GM19238 (cell line): ENCODE data around the gene DENND1A.
"Not testable (repeated sequence)": the region's sequence is repeated elsewhere in the genome, so short reads cannot be mapped to it uniquely, and the experiment has no call there.

Experiments
- DNase-seq: peaks from one replicate; pipeline ENCODE4 v3.0.0; 2011; ENCODE audit warnings: low spot score; ENCODE audit not compliant: insufficient read length

Gene DENND1A

GRCh38 chr9:123398938-123399337 is 531.0 kb downstream of the DENND1A start:
- not testable (repeated sequence) for DNase-seq

DNA sequence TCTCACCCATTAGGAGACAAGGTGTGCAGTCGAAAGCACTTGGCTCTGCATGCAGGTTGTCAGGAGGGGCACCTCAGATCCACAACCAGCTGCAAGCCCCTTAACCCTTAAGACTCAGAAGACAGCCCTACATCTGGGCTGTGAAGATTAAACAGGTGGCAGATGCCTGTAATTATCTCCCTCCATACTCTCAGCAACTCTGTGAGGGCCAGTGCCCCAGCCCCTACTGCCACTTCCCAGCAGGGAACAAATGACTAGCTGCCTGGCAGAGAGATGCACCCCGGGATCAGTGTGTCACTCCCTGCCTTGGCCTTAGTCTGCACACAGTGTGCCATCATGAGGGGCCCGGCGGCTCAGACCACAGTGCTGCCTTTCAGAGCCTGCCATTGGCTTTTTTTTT is 532.0 kb downstream of the DENND1A start:
- DNase-seq, result no peak

DNA sequence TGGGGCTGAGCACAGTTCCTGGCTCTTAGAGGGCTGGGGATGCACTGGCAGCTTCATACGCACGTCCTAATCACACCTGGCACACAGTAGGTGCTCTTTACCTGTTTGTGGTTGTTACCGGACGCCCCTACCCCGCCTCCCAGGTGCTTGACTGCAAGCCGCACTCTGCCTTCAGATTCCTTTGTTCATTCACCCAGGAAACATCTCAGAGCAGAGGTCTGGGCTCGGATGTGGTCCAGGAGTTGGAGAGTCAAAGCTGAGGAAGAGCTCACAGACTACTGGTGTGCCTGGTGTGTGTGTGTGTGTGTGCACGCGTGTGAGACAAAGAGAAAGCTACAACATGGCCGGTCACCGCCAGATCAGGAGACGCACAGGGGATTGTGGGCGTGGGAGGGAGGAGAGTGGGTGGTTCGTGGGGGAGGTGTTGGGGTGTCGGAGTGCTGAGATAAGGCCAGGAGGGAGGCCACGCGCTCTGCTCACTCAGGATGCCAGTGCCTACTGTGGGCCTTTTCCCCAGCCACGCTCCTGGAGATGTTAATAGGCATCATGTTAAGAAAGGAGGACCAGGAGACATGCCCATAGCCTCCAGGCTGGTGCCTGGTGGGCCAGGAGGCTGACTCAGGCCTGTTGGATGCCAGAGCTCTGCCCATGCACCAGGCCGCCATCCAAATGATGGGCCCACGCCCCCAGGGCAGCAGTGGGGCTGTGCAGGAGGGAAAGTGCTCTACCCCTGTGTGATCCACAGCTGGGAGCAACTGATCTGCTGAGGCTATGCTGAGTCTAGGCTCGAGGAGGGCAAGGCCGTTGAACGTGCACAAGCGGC is 534.0 kb downstream of the DENND1A start:
- no peak for DNase-seq

DNA sequence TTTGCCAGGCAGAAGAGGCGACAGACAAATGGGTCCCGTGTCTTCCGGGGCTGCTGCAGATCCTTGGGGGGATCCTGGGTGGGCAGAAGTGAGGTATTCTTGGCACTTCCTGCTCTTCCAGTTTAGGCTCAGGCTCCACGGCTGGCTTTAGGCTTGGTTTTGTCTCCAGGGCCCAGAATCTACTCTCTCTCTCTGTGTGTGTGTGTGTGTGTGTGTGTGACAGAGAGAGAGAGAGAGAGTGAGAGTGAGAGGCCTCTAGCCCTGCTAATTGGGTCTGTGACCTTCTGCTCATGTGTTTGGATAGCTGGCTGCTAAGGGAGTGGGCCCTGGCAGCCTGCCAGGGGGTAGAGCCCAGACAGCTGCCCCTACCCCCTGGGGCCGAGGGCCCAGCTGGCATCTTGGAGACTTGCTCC is 534.6 kb downstream of the DENND1A start:
- DNase-seq, result no peak

GRCh38 chr9:123394291-123395235 is 535.4 kb downstream of the DENND1A start:
- no peak for DNase-seq

DNA sequence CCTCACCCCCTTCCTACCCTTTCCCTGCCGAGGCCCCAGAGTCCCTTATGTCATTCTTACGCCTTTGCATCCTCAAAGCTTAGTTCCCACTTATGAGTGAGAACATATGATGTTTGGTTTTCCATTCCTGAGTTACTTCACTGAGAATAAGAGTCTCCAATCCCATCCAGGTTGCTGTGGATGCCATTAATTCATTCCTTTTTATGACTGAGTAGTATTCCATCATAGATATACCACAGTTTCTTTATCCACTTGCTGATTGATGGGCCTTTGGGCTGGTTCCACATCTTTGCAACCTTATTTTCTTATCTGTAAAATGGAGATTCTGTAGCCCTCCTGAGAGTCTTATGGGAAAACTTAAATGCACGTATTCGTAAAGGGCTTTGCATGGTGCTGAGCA is 537.1 kb downstream of the DENND1A start:
- DNase-seq, result no peak

DNA sequence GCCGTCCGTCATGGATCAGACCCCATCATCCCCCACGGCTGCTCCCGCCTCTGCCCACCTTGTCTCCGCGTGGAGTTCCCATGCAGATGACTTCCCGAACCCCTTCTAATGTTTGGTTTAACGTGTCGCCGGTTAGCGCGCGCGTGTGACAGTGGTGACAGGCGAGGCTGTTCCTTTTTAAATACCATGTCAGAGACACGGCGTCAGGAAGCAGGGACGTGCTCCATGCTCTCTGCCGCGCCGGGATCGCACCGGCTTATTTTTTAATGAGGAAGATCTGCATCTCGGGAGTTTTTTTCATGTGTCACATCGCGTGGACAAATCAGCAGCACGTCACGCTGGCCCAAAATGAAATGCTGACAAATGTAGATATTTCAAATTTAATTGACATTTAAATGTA is 538.0 kb downstream of the DENND1A start:
- DNase-seq, result no peak

DNA sequence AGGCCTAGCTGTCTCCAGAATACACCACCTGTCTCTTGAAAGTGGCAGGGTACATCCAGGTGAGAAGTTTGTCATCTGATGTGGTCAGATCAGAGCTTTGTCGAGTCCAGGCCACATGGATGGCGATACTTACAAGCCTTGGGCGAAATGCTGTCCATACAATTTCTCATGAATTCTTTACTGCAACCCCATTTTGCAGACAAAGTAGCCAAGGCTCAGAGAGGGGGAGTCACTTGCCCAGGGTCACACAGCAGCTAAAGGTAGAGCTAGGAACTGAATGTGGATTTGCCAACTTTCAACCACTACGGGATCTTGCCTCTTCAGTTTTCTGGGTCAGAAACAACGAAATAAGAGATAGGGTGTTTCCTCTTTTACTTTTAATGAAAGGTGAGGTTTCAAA is 538.7 kb downstream of the DENND1A start:
- no peak for DNase-seq

DNA sequence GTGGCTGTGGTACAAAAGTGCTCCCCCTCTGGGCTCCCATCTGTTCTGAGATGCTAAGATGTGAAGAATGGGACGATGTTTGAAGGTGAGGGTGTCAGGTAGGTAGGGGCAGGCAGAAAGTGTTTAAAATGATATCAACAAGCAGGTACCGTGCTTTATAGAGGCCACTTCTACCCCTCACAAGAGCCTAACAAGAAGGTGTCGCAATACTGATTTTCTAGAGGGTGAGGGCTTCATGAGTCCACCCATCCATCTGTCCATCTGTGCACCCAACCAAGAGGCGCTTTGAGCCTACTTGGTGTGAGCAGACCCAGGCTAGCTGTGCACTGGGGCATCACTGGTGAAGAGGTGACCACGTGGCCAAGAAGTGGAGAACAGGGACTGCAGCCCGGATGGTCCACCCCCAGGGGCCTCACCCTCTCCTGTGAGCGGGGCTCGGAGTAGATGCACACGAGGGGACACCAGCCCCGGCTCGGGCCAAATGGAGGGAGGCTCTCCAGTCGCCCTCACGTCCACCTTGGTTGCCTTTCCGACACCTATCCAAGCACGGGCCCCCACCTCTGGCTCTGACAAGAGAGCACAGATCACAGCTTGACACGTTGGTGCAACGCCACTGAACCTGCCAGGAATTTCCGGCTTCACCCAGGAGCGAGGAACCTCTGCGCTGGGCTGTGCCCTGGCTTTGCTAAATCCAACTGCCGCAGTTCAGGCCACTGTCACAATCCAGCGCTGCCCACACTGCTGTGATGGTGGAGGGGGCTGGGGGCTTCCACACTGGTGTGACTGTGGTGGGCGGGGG is 539.4 kb downstream of the DENND1A start:
- DNase-seq, result no peak

DNA sequence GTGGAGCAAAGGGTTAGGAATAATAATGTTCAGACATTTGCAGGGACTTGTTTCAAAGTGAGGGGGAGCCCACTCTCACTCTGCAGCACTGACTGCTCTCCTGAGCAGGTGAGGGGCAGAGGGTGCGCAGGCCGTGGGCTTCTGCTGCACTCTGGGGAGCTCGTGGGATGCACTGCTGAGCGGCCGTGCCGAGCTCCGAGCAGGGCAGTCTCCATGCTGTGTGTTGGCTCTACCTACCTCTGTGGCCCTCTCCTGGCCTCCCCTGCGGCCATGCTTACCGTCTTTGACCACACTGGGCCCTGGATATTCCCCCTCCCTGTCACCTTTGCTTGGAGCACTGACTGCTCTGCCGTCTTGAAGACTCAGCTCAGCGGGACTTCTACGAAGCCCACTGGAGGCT is 540.2 kb downstream of the DENND1A start:
- DNase-seq, result no peak

- DNase-seq, result no peak
Observed at GRCh38 chr9:123389070-123389469, 540.9 kb downstream of the DENND1A start.

DNA sequence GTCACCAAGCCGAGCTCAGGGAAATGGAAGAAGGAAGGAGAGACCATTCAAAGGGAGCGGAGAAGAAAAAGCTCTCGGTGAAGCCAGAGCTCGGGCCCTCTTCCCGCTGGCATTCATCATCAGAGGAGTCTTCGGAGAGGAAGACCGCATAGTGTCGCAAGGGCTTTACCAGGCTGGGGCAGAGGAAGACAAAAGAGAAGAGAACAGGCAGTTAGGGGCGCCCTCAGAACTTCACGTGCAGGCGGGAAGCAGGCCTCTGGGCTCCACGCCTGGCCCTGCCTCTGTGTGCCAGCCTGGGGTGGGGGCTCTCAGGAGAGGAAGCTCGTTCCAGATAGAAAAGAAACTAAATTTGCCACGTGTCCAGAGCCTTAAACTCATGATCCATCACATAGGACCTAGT is 542.2 kb downstream of the DENND1A start:
- no peak for DNase-seq

DNA sequence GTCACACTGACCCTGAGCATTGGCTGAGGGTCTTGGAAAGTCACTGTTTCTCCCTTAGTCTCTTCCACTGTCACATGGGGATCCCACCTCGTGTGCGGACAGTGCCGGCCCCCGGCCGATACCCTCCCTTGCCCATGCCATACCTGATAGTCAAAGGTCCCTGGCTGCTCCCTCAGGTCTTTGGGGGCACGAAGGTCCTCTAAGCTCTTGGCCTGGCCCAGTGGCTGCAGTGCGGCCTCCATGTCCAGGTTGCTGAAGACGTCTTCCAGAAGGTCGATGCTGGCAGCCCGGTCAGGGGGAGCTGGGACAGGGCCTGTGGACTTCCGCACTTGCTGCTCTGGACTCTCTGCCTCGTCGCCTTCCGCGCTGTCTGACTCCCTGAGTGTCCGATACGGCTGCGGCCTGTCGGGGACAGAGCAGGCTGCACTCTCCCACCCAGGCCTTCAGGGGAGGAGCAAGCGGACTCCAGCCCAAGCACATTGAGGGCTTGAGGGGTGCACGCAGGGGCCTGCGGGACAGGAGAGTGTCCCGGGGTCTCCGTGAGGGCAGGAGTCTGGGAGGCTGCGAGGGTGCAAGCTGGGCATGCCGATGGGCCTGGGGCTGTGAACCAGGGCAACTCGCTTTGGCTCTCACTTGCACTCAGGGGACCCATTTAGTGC is 546.3 kb downstream of the DENND1A start:
- no peak for DNase-seq

DNA sequence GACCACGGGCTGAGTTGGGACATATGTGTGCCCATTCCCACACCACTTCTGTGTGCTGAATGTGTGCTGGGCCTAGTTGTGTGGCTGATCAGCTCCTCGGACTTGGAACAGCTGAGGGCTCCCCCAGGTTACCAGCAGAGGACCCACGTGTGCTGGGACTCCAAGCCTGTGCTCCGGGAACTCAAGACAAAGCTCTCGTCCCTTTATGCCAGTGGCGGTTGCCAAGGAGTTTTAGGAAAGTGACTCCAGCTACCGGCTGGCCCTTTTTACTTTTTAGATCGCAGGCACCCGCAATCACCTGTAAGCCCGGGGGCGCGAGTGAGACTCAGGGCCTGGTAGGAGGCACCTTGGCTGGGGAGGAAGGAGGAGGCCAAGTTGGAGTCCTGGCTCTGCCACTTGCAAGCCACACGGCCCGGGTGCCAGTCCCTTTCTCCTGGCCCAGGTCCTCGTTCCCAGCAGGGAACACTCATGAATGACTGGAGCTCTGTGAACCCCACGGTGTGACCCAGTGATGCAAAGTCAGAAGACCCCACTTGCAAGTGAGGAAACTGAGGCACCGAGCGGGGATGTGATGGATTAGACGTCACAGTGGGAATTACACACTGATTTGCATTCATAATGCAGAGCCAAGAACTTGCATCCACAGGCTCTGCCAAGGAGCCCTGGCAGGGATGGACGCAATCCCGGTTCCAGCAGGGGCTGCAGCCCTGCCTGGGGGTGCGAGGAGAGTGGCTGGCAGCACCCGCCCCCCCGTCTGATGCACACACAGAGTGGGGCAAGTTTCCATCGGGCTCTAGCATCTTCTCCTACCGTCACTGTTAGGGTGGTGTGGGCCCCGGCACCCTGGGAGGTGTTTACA is 547.0 kb downstream of the DENND1A start:
- no peak for DNase-seq

DNA sequence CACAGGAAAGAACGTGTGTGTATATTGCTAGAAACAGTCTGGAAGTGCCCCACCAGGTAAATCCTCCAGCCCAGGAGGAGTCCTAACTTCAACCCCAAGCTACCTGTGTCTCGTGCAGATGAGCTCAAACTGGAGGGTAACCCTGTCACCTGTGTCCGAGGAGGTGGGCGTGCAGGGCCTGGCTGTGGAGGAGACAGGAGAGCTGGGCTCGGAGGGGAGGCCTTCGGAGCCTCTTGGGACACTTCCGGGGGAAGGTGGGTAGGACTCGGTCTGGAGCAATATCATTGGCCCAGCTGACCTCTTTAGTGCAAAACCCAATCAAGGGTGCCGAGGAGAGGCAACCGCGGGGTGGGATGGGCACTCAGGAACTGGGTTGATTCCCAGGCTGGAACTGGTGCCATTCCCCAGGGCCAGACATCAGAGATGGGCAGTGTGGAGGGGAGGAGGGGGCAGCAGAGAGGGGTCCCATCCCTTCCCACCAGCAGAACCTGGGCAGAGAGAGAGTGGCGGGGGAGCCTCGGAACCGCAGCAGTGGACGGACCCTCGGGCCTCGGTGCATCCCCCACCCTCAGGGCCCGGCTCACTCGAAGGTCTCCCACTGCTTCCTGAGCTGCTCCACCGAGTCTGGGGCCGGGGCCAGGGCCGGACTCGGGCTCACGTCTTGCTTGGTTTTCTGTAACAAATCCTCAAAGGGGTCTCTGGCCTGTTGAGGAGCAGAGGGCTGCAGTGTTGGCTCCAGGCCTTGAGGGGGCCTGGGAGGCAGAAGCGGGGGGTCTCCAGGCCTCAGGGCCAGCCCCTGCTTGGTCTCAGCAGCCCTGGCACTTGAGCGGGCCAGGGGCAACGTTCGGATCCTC is 548.8 kb downstream of the DENND1A start:
- no peak for DNase-seq

GRCh38 chr9:123378956-123379660 is 550.8 kb downstream of the DENND1A start:
- no peak for DNase-seq

- no peak for DNase-seq
Observed at GRCh38 chr9:123378025-123378424, 551.9 kb downstream of the DENND1A start.

DNA sequence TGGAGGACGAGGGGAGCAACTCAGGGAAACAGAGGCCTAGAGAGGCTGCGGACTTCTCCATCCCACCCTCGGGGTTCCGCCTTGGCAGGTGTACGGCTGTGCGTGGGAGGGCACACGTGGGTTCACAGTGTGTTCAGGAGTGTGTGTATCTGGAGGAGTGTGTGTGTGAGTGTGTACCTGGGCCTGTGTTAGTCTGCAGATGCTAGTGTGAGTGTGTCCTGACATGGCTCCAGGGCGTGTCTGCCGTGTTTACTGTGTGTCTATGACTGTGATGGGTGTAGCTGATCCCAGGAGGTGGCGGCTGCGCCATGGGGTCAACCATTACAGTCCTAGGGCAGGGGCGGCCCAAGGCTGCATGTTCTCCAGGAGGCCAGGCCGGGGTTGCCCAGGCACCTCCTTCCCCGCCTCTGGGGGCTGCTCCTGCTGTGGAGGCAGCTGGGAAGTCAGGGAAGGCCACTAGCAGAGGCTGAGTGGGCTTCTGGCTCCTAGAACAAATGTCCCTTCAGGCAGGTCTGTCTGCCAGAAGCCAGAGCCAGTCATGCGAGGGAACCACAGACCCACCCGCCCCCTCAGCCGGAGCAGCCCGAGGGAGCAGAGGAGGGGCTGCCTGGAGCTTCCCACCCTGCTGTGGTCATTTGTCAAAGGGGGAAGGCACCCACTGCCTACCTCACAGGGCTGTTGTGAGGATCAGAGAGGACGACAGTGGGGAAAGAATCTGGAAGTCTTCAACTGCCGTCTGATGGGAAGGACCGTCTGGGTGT is 552.5 kb downstream of the DENND1A start:
- DNase-seq, result no peak
